ENCODE measurements around the gene AUP1. TPM values are rescaled to one million over a fixed set of nuclear protein-coding genes. Genes with fewer than 3 reads are reported as not detected.

AUP1 gene
- total and polyA plus RNA-seq, 4 experiments from 2014 or later = 91.3 to 158 (median 138) TPM

DNA sequence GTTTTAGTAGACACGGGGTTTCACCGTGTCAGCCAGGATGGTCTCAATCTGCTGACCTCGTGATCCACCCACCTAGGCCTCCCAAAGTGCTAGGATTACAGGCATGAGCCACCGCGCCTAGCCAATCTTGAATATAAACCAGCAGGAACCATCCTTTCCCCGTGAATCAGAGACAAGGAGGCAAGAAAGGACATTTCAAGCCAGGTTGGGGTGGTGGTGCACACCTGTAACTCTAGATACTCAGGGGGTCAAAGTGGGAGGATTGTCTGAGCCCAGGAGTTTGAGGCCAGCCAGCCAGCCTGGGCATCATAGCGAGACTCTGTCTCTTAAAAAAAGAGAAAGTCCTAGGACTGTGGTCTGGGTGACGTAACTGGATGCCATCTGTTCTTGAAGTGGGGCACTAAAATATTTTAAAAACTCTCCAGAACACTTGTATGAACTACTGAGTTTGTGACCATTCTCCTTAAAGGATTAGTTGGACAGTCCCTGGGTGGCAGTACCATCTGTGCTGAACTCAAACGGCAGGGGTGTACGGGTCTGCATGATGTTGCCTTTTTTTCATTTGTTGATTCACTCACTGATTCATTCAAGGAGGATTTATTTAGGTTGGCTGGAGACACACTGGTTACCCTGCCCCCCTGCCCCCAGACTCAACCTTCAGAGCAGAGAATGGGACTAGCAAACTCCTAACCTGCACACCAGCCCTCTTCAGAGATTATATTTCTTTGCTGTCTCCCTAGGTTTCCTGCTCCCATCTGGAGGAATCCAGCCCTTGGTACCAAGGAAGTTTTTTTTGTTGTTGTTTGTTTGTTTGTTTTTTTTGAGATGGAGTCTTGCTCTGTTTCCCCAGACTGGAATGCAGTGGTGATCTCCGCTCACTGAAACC lies 18.2 kb downstream of the AUP1 start:
- ChIA-PET CTCF (ENCODE audit: partially characterized antibody) (interaction anchor here (0.7 to 1.4 kb wide), 2 partner anchors 28 to 54 kb away, joined by 3 to 4 read pairs; partner anchors contain the start of genes CCDC142 and TTC31), POLR2A (ENCODE audit: partially characterized antibody) (interaction anchor here (0.8 to 5.2 kb wide), 2 partner anchors 13 to 54 kb away, joined by 3 to 37 read pairs; partner anchors contain the start of genes INO80B and WBP1)
- peaks cover 16% of the 10 kb centered on the region for H3K27me3 ChIP-seq (ENCODE audit: insufficient read depth, low read length)
- H3K36me3 Mint-ChIP-seq = peaks cover 11 to 16% of the 10 kb centered on the region in 2 donors
- peak overlapping the region in 2 of 7 donors; percentile 57 to 70 for H3K27ac Mint-ChIP-seq
- no peaks in the 10 kb centered on the region for H3K9me3 ChIP-seq (ENCODE audit: control insufficient read depth in 1 of 2, low read length in 2 of 2)
- DNase-seq = no peak
- peak overlapping the region in 2 of 8 donors; percentile 15 to 48 for H3K4me3 Mint-ChIP-seq
- no peak overlapping the region for H3K4me3 ChIP-seq (ENCODE audit: low read length in 2 of 2)
- intact Hi-C loops (cut with micrococcal nuclease) = no loop called here
- H3K27me3 Mint-ChIP-seq = peaks cover 8 to 35% of the 10 kb centered on the region in 2 donors
- H3K36me3 ChIP-seq (ENCODE audit: insufficient read depth, low read length) = no peaks in the 10 kb centered on the region
- peaks cover 0 to 4% (median 0%) of the 10 kb centered on the region in 8 donors for H3K9me3 Mint-ChIP-seq
- H3K4me1 Mint-ChIP-seq = peaks cover 17 to 53% (median 35%) of the 10 kb centered on the region in 4 donors
- H3K4me1 ChIP-seq (ENCODE audit: insufficient read depth, low read length) = peaks cover 46% of the 10 kb centered on the region
- H3K27ac ChIP-seq (ENCODE audit: low read depth, low read length) = no peak overlapping the region

DNA sequence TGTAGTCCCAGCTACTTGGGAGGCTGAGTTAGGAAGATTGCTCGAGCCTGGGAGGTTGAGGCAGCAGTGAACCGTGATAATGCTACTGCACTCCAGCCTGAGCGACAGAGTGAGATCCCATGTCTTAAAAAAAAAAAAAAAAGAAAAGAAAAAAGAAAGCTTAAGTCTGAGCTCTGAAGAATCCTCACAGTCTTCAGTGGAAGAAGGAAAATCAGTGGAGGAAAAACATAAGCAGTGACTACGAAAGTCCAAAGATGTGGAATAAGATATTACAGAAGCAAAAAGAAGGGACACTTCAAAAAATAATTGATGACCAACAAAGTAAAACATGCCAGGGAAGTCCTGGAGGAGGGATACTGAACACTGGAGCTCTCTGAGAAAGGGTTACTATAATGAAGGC lies 19.2 kb downstream of the AUP1 start:
- peaks cover 7 to 32% of the 10 kb centered on the region in 2 donors for H3K27me3 Mint-ChIP-seq
- H3K27me3 ChIP-seq (ENCODE audit: insufficient read depth, low read length) = peaks cover 10% of the 10 kb centered on the region
- peaks cover 45% of the 10 kb centered on the region for H3K4me1 ChIP-seq (ENCODE audit: insufficient read depth, low read length)
- H3K36me3 Mint-ChIP-seq = peaks cover 17 to 22% of the 10 kb centered on the region in 2 donors
- no peak for DNase-seq
- intact Hi-C loops (cut with micrococcal nuclease) = no loop called here
- no peak overlapping the region for H3K4me3 ChIP-seq (ENCODE audit: low read length in 2 of 2)
- H3K27ac Mint-ChIP-seq = no peak overlapping the region
- no peak overlapping the region for H3K27ac ChIP-seq (ENCODE audit: low read depth, low read length)
- ChIA-PET POLR2A (ENCODE audit: partially characterized antibody) (interaction anchor here (0.8 to 5.2 kb wide), 3 partner anchors 12 to 53 kb away, joined by 3 to 57 read pairs (median 37); partner anchors contain the start of genes AUP1, HTRA2, INO80B and WBP1), CTCF (ENCODE audit: partially characterized antibody) (interaction anchor here (1.0 to 1.7 kb wide), 3 partner anchors 14 to 27 kb away, joined by 3 to 4 read pairs (median 4); partner anchors contain the start of genes CCDC142 and TTC31)
- peaks cover 7% of the 10 kb centered on the region for H3K36me3 ChIP-seq (ENCODE audit: insufficient read depth, low read length)
- H3K4me3 Mint-ChIP-seq = no peak overlapping the region
- H3K4me1 Mint-ChIP-seq = peaks cover 17 to 52% (median 32%) of the 10 kb centered on the region in 4 donors
- H3K9me3 ChIP-seq (ENCODE audit: control insufficient read depth in 1 of 2, low read length in 2 of 2) = no peaks in the 10 kb centered on the region
- H3K9me3 Mint-ChIP-seq = peaks cover 0 to 4% (median 0%) of the 10 kb centered on the region in 8 donors

DNA sequence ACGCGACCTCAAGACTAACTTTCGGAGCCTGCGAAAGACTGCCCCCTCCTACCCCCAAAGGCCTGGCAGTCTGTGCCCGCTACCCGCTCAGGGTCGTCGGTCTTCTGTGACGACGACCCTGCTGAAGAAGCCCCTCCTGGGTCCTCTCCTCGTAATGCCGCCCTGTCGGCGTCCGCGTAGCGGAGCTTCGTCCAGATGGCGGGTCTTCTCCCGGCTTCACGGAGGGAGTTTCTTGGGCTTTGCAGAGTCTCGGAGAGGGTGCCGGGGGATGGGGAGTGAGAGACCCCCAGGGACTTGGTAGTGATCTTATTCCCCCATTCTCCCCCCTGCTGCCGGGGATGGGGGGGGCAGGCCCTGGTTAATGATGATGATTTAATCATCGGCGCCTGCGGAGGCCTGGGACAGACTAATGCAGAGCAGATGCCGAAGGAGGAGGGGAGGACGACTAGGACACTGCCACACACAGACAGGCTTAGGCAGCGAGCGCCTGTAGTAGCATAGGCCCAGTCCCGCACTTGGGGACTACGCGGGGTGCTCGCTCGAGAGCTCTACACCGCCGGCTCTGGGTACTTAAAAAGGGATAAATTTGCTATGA lies 21.5 kb downstream of the AUP1 start:
- CTCF ChIA-PET (ENCODE audit: partially characterized antibody) = interaction anchor here (0.5 to 2.1 kb wide), 6 partner anchors 22 to 87 kb away, joined by 3 to 9 read pairs (median 3); partner anchors contain the start of genes CCDC142, HTRA2, MRPL53 and TTC31
- peak overlapping the region; percentile 83 to 97 for H3K4me3 ChIP-seq (ENCODE audit: low read length in 2 of 2)
- Mint-ChIP-seq H3K36me3 (peaks cover 30 to 34% of the 10 kb centered on the region in 2 donors), H3K4me1 (peaks cover 18 to 60% (median 41%) of the 10 kb centered on the region in 4 donors), H3K9me3 (peaks cover 0 to 4% (median 0%) of the 10 kb centered on the region in 8 donors), H3K27me3 (peaks cover 15 to 44% of the 10 kb centered on the region in 2 donors), H3K4me3 (peak overlapping the region; percentile 98 to 100 (median 100)), H3K27ac (peak overlapping the region; percentile 97 to 100 (median 100))
- intact Hi-C loops (cut with micrococcal nuclease) = loop anchor here (1.0 to 2.0 kb wide), 5 partner anchors 21 to 53 kb away; partner anchors contain the start of genes AUP1, HTRA2, INO80B and TTC31
- peak overlapping the region; percentile 98 for H3K27ac ChIP-seq (ENCODE audit: low read depth, low read length)
- no peaks in the 10 kb centered on the region for H3K9me3 ChIP-seq (ENCODE audit: control insufficient read depth in 1 of 2, low read length in 2 of 2)
- POLR2A ChIA-PET (ENCODE audit: partially characterized antibody) = interaction anchor here (1.5 to 7.0 kb wide), 8 partner anchors 8 to 87 kb away, joined by 6 to 60 read pairs (median 18); partner anchors contain the start of genes AUP1, C2orf81, CCDC142 and DQX1
- H3K27me3 ChIP-seq (ENCODE audit: insufficient read depth, low read length) = peaks cover 13% of the 10 kb centered on the region
- peaks cover 15% of the 10 kb centered on the region for H3K36me3 ChIP-seq (ENCODE audit: insufficient read depth, low read length)
- no peak for DNase-seq
- peaks cover 33% of the 10 kb centered on the region for H3K4me1 ChIP-seq (ENCODE audit: insufficient read depth, low read length)

DNA sequence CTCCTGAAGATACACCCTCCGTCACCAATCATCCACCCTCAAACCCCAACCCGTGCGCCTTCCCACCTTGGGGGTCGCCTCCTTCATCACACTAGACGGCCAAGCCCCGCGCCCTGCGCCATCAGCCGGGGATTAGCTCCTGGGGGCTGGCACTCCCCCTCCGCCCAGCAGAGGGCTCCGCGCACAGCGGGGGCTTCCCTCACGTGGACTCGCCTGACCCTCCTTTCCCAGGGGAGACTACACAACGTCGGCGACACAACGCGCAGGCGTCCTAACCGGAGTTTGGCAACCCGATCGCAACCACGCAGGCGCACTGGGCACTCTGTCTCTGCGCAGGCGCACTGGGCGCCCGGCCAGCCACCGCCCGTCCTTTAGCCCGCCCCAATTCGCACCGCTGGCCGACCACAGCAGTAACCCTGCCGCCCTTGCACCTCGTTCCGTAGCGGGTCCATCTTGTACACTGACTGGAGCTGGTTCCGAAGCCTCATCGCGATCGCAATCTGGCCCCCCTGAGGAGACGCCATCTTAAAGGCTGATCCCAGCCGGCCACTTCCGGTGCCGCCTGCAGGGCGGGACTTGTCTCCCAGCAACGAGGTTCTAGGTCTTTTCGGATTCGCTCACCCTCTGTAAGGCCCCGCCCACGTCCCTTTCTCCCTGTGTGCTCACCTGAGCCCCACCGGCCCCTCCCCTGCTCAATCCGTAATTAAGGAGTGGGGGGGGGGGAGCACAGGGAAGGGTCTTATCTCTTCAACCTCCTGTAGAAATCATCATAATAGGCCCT lies 22.2 kb downstream of the AUP1 start, which contains the start of gene PCGF1:
TSS of gene PCGF1 (minus strand) at position 551 of the 781 bp plus-strand sequence. CDS start at position 524, 27 bp downstream.
- peak; percentile 98 to 99 (median 98) for DNase-seq
- Histone ChIP-seq H3K4me1 (ENCODE audit: insufficient read depth, low read length) (peaks cover 40% of the 10 kb centered on the region), H3K27ac (ENCODE audit: low read depth, low read length) (peak within 1 kb of the TSS; percentile 98), H3K36me3 (ENCODE audit: insufficient read depth, low read length) (peaks cover 15% of the 10 kb centered on the region), H3K9me3 (ENCODE audit: control insufficient read depth in 1 of 2, low read length in 2 of 2) (no peaks in the 10 kb centered on the region), H3K4me3 (ENCODE audit: low read length in 2 of 2) (peak within 1 kb of the TSS; percentile 83 to 97), H3K27me3 (ENCODE audit: insufficient read depth, low read length) (peaks cover 19% of the 10 kb centered on the region)
- POLR2A ChIA-PET (ENCODE audit: partially characterized antibody) = interaction anchor here (0.9 to 7.0 kb wide), 12 partner anchors 9 to 86 kb away, joined by 3 to 60 read pairs (median 8); partner anchors contain the start of genes AUP1, C2orf81, CCDC142 and DQX1
- peaks cover 30 to 34% of the 10 kb centered on the region in 2 donors for H3K36me3 Mint-ChIP-seq
- intact Hi-C loops (cut with micrococcal nuclease) = loop anchor here (1.0 to 2.0 kb wide), 5 partner anchors 22 to 53 kb away; partner anchors contain the start of genes AUP1, HTRA2, INO80B and TTC31
- H3K4me1 Mint-ChIP-seq = peaks cover 18 to 64% (median 46%) of the 10 kb centered on the region in 4 donors
- H3K9me3 Mint-ChIP-seq = peaks cover 0 to 4% (median 0%) of the 10 kb centered on the region in 8 donors
- H3K27ac Mint-ChIP-seq = peak within 1 kb of the TSS; percentile 97 to 100 (median 100)
- CTCF ChIA-PET (ENCODE audit: partially characterized antibody) = interaction anchor here (0.5 to 2.1 kb wide), 6 partner anchors 23 to 86 kb away, joined by 3 to 9 read pairs (median 3); partner anchors contain the start of genes CCDC142, HTRA2, MRPL53 and TTC31
- peak within 1 kb of the TSS; percentile 98 to 100 (median 100) for H3K4me3 Mint-ChIP-seq
- peaks cover 16 to 45% of the 10 kb centered on the region in 2 donors for H3K27me3 Mint-ChIP-seq

DNA sequence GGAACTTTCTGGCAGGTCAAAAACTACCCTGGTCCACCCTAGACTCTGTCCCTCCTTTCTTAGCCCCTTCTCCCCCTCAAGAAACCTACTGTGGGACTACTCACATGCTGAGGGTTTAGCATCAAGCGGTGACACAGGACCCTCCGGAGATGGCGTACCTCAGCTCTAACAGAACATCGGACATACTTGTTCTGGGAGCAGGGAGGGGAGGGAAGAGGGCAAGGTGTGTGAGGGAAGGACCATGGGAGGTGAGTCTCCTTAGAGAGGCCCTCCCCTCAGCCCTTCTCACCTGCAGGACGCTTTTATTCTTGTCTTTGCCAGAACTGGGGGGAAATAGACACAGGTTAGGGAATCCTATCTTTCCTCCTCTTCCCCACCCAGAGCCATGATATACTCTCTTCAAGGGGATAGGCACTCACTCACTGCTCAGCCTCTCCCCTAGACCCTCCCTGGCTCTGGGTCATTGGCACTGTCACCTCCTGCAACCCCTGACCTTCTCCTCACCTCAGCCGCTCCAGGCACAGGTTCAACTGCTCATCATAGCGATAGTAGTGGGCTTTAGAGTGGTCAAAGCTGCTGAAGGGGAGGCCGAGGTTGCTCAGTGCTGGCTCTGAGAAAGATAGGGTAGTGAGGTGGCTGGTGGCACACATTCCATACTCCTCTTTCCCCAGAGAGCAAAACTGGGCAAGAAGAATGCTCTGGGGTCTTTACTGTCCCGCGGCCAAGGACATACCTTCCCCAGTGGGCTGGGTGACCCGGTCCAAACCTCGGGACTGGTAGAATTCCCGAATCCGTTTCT lies 23.9 kb downstream of the AUP1 start:
- DNase-seq = no peak
- peaks cover 17 to 56% of the 10 kb centered on the region in 2 donors for H3K27me3 Mint-ChIP-seq
- Histone ChIP-seq H3K4me1 (ENCODE audit: insufficient read depth, low read length) (peaks cover 41% of the 10 kb centered on the region), H3K27me3 (ENCODE audit: insufficient read depth, low read length) (peaks cover 31% of the 10 kb centered on the region), H3K4me3 (ENCODE audit: low read length in 2 of 2) (no peak overlapping the region), H3K9me3 (ENCODE audit: control insufficient read depth in 1 of 2, low read length in 2 of 2) (no peaks in the 10 kb centered on the region), H3K36me3 (ENCODE audit: insufficient read depth, low read length) (peaks cover 15% of the 10 kb centered on the region), H3K27ac (ENCODE audit: low read depth, low read length) (no peak overlapping the region)
- peaks cover 19 to 75% (median 50%) of the 10 kb centered on the region in 4 donors for H3K4me1 Mint-ChIP-seq
- CTCF ChIA-PET (ENCODE audit: partially characterized antibody) = no interaction called here
- POLR2A ChIA-PET (ENCODE audit: partially characterized antibody) = interaction anchor here (1.8 to 7.0 kb wide), 9 partner anchors 10 to 51 kb away, joined by 8 to 60 read pairs (median 19); partner anchors contain the start of genes AUP1, CCDC142, DQX1 and HTRA2
- peak overlapping the region in 5 of 8 donors; percentile 2 to 78 (median 23) for H3K4me3 Mint-ChIP-seq
- H3K36me3 Mint-ChIP-seq = peaks cover 30 to 34% of the 10 kb centered on the region in 2 donors
- H3K27ac Mint-ChIP-seq = peak overlapping the region in 1 of 7 donors; percentile 15
- intact Hi-C loops (cut with micrococcal nuclease) = loop anchor here (2.0 kb wide), 1 partner anchor 51 kb away; the partner anchor contains the start of gene INO80B
- H3K9me3 Mint-ChIP-seq = peaks cover 0 to 4% (median 0%) of the 10 kb centered on the region in 8 donors
